Duodenal mucosa (tissue), 2 donors: ENCODE measurements around the gene USP15.

Experiments used
- H3K27ac ChIP-seq: one replicate; pipeline ENCODE4 v1.7.0; 2013; ENCODE audit warnings: low read depth, low read length
- H3K27me3 ChIP-seq, 2 donors: one replicate each; pipeline ENCODE4 v1.7.0; 2013; ENCODE audit warnings: low read length in 2 of 2, control low read depth in 1 of 2; ENCODE audit not compliant: insufficient read depth in 2 of 2, control insufficient read depth in 1 of 2
- H3K36me3 ChIP-seq, 2 donors: one replicate each; pipeline ENCODE4 v1.7.0; 2013; ENCODE audit warnings: low read length in 2 of 2, control low read depth in 1 of 2; ENCODE audit not compliant: insufficient read depth in 2 of 2, control insufficient read depth in 1 of 2
- H3K4me1 ChIP-seq, 2 donors: one replicate each; pipeline ENCODE4 v1.7.0; 2013; ENCODE audit warnings: low read length in 2 of 2, control low read depth in 1 of 2; ENCODE audit not compliant: insufficient read depth in 2 of 2, control insufficient read depth in 1 of 2
- H3K4me3 ChIP-seq, 2 donors: one replicate each; pipeline ENCODE4 v1.7.0; 2013; ENCODE audit warnings: low read length in 2 of 2, low read depth in 1 of 2
- H3K9ac ChIP-seq, 2 donors: one replicate each; pipeline ENCODE4 v1.7.0; 2013; ENCODE audit warnings: low read length in 2 of 2, low read depth in 1 of 2
- H3K9me3 ChIP-seq, 2 donors: one replicate each; pipeline ENCODE4 v1.7.0; 2013; ENCODE audit warnings: low read length in 2 of 2, control low read depth in 1 of 2; ENCODE audit not compliant: control insufficient read depth in 1 of 2

Gene USP15

DNA sequence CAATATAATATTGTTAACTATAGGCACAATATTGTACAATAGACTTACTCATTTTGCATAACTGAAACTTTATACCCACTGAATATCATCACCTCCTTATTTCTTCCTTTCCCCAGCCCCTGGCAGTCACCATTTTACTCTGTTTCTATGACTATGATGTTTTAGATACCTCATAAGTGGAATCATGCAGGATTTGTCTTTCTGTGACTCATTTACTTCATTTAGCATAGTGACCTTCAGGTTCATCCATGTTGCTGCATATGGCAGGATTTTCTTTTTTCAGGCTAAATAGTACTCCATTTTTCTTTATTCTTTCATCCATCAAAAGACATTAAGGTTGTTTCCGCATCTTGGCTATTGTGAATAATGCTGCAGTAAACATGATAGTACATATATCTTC, 18.9 kb downstream of the USP15 start:
- Histone ChIP-seq H3K27me3 (no peaks in the 10 kb centered on the region), H3K36me3 (no peaks in the 10 kb centered on the region), H3K9ac (no peak overlapping the region), H3K4me1 (peaks cover 0 to 12% of the 10 kb centered on the region in 2 donors), H3K4me3 (no peak overlapping the region), H3K9me3 (no peaks in the 10 kb centered on the region), H3K27ac (no peak overlapping the region)

GRCh38 chr12:62279961-62280360, 19.8 kb downstream of the USP15 start:
- H3K9ac ChIP-seq: no peak overlapping the region
- H3K36me3 ChIP-seq: no peaks in the 10 kb centered on the region
- no peaks in the 10 kb centered on the region for H3K9me3 ChIP-seq
- H3K4me1 ChIP-seq: peaks cover 0 to 12% of the 10 kb centered on the region in 2 donors
- no peak overlapping the region for H3K27ac ChIP-seq
- H3K4me3 ChIP-seq: no peak overlapping the region
- H3K27me3 ChIP-seq: no peaks in the 10 kb centered on the region

GRCh38 chr12:62282057-62282774, 22.0 kb downstream of the USP15 start:
- Histone ChIP-seq H3K9ac (no peak overlapping the region), H3K36me3 (peaks cover 0 to 4% of the 10 kb centered on the region in 2 donors), H3K27me3 (no peaks in the 10 kb centered on the region), H3K9me3 (no peaks in the 10 kb centered on the region), H3K4me3 (no peak overlapping the region), H3K27ac (no peak overlapping the region), H3K4me1 (peaks cover 0 to 5% of the 10 kb centered on the region in 2 donors)

DNA sequence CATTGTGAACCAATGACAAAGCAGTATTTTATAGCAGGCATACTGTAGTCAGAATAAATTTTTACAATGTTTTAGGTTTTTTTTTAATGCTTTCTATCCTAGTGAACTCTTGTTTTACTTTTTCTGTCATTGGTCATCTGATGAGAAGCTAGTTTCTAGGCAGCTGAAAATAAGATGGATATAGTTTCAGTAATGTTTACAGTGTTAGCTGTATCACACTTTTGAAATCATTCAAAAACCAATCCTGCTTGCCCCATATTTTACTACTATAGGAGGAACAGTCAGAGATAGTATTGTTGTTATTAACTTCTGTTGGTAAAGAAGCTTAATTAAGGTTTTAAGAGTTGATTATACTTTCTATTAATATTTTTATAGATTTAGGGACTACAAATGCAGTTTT, 24.5 kb downstream of the USP15 start:
- Histone ChIP-seq H3K9me3 (no peaks in the 10 kb centered on the region), H3K4me1 (peaks cover 0 to 5% of the 10 kb centered on the region in 2 donors), H3K4me3 (no peak overlapping the region), H3K27ac (no peak overlapping the region), H3K36me3 (peaks cover 0 to 4% of the 10 kb centered on the region in 2 donors), H3K9ac (no peak overlapping the region), H3K27me3 (no peaks in the 10 kb centered on the region)

DNA sequence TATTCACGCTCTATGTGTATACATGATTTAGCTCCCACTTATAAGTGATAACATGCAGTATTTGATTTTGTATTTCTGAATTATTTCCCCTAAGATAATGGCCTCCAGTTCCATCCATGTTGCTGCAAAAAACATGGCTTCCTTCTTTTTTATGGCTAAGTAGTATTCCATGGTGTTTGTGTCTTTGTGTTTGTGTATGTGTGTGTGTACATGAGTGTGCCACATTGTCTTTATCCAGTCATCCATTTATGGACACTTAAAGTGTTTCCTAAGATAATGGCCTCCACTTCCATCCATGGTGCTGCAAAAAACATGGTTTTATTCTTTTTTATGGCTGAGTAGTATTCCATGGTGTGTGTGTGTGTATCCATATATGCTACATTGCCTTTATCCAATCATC, 25.1 kb downstream of the USP15 start:
- Histone ChIP-seq H3K4me3 (no peak overlapping the region), H3K36me3 (peaks cover 0 to 4% of the 10 kb centered on the region in 2 donors), H3K9me3 (no peaks in the 10 kb centered on the region), H3K9ac (no peak overlapping the region), H3K27me3 (no peaks in the 10 kb centered on the region), H3K4me1 (peaks cover 0 to 2% of the 10 kb centered on the region in 2 donors), H3K27ac (no peak overlapping the region)

DNA sequence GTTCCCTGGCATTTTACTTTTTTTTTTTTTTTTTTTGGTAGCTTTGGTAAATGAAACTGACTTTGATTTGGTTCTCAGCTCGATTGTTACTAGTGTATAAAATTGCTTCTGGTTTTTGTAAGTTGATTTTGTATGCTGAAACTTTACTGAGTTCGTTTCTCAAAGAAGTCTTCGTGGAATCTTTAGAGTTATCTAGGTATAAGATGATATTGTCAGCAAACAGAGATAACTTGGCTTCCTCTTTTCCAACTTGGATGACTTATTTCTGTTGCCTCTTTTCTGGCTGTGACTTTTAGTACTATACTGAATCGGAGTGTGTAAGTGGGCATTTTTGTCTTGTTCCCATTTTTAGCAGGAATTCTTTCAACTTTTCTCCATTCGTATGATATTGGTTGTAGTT, 28.1 kb downstream of the USP15 start:
- Histone ChIP-seq H3K9ac (no peak overlapping the region), H3K27me3 (no peaks in the 10 kb centered on the region), H3K9me3 (peaks cover 4 to 7% of the 10 kb centered on the region in 2 donors), H3K27ac (no peak overlapping the region), H3K4me1 (peaks cover 5 to 11% of the 10 kb centered on the region in 2 donors), H3K36me3 (peaks cover 0 to 4% of the 10 kb centered on the region in 2 donors), H3K4me3 (no peak overlapping the region)

DNA sequence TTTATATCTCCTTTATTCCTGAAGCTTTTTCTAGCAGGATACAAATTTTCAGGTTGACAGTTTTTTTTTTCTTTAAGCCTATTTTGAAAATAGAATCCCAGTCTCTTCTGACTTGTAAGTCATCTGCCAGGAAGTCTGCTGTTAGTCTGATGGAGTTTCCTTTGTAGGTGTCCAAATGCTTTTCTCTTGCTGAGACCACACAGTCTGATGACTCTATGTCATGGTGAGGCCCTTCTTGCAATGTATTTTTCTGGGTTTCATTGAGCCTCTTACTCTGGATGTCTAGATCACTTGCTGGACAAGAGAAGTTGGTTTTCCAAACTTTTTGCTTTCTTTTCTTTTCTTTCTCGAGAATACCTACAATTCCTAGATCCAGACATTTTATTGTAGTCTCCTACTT, 30.6 kb downstream of the USP15 start:
- peaks cover 9 to 16% of the 10 kb centered on the region in 2 donors for H3K36me3 ChIP-seq
- H3K9me3 ChIP-seq: peaks cover 4 to 7% of the 10 kb centered on the region in 2 donors
- no peaks in the 10 kb centered on the region for H3K27me3 ChIP-seq
- no peak overlapping the region for H3K9ac ChIP-seq
- peaks cover 5 to 11% of the 10 kb centered on the region in 2 donors for H3K4me1 ChIP-seq
- no peak overlapping the region for H3K27ac ChIP-seq
- no peak overlapping the region for H3K4me3 ChIP-seq

DNA sequence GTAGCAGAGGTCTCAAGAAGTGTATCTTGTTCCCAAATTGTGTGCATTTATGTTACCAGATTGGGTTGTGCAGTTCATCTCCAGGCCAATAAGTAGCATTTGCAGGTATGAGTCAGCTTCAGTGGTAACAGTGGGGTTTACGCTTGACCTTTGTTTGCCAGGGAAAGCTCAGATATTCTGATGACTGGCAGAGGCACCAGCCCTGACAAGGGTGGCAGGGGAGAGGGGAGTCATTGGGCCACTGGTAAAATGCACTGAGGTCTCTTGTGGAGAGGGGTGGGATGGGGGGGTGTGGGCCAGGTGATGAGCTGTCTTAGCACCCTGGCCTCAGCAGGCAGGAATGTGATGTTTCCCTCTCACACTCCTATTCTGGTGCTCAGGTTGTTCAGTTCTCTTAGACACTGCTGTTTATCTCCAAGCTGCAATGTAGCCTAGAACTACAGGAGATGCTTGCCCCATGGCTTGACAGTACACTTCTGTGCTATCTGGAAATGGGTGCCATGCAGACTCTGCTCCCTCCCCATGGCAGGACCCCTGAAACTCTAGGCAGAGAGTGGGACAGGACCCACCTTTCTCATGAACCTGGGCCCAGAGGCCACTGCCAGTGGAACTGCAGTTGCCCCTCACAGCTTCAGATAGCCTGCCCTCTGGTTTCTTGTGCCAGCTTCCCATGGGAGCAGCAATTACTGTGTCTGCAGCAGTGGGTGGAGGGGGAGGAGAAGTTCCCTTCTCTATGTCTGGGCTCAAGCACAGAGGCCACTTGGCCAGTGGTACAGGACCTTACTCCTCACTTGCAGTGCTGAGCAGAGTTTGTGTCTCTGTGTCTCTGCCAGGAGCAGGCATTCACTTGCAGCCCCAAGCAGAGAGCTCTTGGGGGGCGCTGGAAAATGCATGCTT, 31.9 kb downstream of the USP15 start:
- Histone ChIP-seq H3K36me3 (peaks cover 14 to 18% of the 10 kb centered on the region in 2 donors), H3K27me3 (no peaks in the 10 kb centered on the region), H3K9ac (no peak overlapping the region), H3K9me3 (peaks cover 4 to 7% of the 10 kb centered on the region in 2 donors), H3K27ac (no peak overlapping the region), H3K4me3 (no peak overlapping the region), H3K4me1 (peaks cover 5 to 11% of the 10 kb centered on the region in 2 donors)

DNA sequence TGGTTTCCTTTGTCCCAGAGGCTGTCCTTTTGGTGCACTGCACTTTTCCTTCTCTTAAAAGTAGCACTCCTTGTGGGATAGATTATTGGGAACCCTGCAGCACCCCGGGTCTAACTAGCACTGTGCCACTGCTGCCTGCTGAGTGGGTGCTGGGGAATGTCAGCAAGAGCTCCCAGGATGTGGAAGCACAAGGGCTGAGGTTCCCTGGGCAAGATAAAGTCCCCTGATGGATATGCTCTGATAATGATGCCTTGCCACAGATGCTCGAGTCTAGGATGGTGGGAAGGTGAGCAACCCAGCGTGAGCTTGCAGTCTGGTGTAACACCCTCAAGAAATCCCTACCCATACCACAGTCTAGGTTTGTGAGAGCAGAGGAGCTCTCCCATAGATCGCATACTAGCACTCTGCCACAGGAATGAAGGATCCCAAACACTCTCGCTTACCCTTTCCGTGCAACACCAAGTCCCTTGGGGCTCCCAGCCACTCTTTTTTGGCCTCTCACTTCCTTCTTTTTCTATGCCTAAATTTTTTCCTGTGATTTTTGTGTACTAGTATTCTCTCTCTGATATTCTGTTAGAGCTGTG, 32.6 kb downstream of the USP15 start:
- H3K9me3 ChIP-seq: peaks cover 4 to 7% of the 10 kb centered on the region in 2 donors
- H3K36me3 ChIP-seq: peaks cover 14 to 20% of the 10 kb centered on the region in 2 donors
- no peaks in the 10 kb centered on the region for H3K27me3 ChIP-seq
- no peak overlapping the region for H3K27ac ChIP-seq
- peaks cover 5 to 11% of the 10 kb centered on the region in 2 donors for H3K4me1 ChIP-seq
- H3K9ac ChIP-seq: no peak overlapping the region
- H3K4me3 ChIP-seq: no peak overlapping the region

GRCh38 chr12:62294378-62294777, 34.2 kb downstream of the USP15 start:
- Histone ChIP-seq H3K27me3 (no peaks in the 10 kb centered on the region), H3K27ac (no peak overlapping the region), H3K9ac (no peak overlapping the region), H3K4me1 (peaks cover 5 to 11% of the 10 kb centered on the region in 2 donors), H3K9me3 (peaks cover 4 to 7% of the 10 kb centered on the region in 2 donors), H3K36me3 (peaks cover 14 to 24% of the 10 kb centered on the region in 2 donors), H3K4me3 (no peak overlapping the region)
